ENCODE results near the gene IVNS1ABP.
"Not testable (repeated sequence)": the region's sequence is repeated elsewhere in the genome, so short reads cannot be mapped to it uniquely, and the experiment has no call there.

Gene IVNS1ABP

DNA sequence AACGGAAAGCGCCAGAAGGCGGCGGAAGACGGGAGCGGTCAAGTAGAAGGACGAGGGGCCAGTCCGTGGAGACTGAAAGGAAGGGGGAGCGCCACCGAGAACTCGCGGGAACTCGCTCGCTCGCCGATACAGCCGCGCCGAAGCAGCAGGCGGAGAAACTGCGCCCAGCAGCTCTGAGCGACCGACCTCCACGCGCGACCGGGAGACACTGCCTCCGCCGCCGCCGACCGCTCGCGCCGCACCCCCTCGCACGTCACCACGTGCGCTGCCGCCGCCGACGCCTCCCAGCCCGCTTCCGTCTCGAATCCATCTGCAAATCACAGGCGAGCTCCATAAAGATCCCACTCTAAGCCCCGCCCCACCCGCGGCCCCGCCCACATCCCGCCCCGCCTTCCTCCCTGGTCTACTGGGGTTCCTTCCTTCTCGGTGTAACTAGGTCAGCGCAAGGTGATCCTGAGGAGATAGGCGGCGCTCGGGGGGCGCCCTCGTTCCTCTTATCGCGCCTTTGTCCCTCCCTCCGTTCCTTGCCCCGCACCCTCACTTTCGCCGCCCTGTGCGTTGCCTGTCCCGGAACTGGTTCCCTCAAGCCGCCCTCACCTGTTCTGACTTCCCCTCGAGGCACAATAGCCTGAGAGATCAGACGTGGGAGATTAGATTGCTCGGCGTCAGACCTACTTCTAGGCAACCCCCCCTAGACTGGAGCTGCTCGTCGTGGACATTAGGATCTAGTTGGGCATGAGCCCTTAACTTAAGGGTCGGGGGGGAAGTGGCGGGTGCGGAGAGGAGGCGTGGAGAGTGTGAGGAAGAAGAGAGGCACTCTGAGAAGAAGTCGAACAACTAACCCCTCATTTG, at the start of gene IVNS1ABP:
Gene IVNS1ABP (minus strand): TSS at position 210 of the 852 bp plus-strand sequence. CDS start 7,750 bp downstream, outside the sequence.
- peak; percentile 94 for DNase-seq

DNA sequence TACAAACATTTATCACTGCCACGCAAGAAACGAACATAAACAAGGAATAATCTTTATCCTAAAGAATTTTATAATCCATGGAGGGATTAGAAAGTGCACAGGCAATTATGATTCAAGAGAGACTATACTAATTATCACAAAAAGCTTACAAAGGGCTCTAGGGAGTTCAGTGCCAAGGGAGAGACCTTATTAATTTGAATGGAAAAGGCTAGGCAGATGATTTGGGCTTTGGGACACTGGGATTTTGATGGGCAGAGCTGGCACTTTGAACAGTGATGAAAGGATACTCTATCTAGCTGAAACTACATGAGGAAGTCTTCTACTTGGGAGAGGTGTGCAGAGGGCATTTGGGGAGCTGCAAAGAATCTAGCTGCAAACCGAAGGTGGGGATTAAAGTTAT, 48.9 kb upstream of the IVNS1ABP start:
- no peak for DNase-seq

DNA sequence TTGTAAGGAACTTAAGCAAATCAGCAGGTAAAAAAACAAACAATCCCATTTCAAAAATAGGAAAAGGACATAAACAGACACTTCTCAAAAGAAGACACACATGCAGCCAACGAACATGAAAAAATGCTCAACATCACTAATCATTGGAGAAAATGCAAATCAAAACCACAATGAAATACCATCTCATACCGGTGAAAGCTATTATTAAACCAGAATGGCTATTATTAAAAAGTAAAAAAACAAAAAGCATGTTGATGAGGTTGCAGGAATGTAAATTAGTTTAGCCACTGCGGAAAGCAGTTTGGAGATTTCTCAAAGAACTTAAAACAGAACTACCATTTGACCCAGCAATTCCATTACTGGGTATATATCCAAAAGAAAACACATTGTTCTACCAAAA, 47.5 kb upstream of the IVNS1ABP start:
- DNase-seq: not testable (repeated sequence)

DNA sequence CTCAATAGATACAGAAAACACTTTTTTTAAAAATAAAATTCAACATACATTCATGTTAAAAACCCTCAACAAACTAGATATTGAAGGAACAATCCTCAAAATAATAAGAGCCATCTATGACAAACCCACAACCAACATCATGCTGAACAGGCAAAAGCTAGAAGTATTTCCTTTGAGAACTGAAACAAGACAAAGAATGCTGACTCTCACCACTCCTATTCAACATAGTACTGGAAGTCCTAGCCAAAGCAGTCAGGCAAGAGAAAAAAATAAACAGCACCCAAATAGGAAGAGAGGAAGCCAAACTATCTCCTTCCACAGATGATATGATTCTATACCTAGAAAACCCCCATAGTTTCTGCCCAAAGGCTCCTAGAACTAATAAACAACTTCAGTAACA, 46.2 kb upstream of the IVNS1ABP start:
- DNase-seq: no peak

DNA sequence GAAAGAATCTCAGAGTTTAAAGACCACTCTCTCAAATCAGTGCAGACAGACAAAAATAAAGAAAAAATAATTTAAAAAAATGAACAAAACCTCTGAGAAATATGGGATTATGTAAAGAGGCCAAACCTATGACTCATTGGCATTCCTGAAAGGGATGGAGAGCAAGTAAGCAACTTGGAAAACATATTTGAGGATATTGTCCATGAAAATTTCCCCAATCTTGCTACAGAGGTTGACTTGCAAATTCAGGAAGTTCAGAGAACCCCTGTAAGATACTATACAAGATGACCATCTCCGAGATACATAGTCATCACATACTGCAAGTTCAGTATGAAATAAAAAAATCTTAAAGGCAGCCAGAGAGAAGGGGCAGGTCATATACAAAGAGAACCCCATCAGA, 43.7 kb upstream of the IVNS1ABP start:
- no peak for DNase-seq

DNA sequence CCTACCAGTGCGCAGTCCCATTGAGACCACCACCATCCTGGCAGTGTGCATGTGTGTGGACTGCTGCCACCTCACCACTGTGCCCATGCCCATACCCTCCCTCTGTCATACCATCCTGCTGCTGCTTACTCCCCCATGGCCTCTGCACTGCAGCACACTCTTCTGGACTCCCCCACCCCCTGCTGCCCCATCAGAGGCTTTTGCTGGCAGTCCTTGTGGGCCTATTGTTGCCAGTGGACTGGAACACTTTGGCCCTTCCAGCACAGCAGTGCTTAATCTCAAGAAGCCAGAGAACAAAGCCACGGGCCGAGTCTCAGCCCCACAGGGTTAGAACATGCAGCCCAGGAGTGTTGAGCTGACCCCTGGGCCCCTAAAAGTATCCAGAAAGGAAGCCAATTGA, 41.9 kb upstream of the IVNS1ABP start:
- DNase-seq: no peak

DNA sequence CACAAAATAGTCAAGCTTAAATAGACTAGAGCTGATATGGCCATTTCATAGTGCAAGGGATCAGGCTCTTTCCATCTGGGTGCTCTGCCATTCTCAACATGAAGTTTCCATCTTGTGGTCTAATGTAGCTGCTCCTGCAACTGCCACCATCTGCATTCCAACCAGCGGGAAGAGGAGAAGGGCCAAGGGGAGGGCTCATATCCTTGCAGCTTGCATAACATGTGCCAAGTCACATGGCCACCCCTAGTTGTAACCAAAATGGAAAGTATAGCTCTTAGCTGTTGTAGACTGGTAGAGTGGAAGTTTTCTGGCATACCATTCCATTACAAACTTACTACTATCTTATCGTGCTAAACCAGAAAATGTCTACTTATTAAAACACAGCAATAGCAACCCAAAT, 38.9 kb upstream of the IVNS1ABP start:
- no peak for DNase-seq

DNA sequence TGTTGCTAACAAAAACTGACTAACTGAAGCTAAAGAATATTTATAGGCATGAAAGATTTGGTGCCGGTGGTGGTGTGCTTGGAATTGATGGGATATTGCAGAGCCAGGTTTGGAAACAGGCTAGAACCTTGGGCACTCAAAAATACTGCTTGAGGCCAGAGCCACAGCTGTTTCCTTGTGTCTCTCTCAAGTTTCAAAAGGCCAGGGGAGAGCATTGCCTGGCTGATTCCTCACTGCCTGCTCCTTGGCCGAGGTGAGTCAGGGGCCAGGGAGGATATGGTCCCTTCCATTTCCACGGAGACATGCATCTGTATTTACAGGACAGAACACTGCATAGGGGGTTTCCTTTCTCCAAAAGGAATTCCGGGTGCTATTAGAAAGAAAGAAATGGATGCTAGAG, 36.1 kb upstream of the IVNS1ABP start:
- no peak for DNase-seq

DNA sequence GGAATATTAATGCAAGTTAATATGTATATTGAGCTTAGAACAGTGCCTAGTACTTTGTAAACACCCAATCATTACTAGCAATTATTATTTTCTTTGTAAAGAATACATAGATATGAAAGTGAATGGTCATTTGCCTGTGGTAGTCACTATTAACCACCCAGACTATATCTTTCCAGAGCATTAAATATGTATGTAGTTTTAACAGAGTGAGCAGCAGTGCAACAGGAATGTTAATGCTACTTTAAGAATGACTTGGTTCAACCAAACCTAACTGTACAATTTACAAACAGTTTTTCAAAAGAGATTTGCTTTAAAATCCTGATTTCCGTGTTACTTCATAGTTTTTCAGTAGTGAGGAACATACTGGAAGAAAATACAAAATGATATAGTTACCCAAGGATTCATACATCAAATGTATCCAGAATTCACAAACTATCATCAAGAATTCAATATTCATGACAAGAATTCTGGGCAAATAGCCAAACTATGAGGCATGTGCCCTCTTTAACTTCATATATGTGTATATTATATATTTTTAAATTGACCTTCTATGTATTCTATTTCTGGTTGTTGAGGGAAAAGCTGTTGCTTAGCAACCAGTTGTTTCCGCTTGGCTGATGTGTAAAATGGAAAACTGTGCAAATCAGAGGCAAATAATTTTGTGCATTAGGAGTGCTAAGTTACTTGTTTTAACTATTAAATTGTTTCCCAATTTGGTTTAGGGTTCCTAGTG, 34.9 kb upstream of the IVNS1ABP start:
- DNase-seq: no peak

DNA sequence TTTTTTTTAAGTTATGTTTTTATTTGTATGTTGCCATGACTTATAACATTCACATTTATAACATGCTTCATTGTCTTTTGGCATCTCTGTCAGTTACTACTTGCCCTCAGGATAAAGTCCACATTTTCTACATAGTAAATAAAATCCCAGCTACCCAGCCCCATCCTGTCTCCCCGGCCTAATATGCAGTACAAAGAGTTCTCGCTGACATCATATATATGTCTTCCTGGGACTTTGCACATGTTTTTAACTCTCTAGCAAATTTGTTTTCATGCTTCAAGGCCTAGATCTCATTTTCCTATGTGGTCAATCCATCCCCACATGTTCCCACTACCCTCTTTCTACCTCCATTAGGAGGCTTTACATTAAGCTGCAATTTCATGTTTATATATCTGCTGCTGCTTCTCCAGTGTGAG, 33.0 kb upstream of the IVNS1ABP start:
- no peak for DNase-seq

DNA sequence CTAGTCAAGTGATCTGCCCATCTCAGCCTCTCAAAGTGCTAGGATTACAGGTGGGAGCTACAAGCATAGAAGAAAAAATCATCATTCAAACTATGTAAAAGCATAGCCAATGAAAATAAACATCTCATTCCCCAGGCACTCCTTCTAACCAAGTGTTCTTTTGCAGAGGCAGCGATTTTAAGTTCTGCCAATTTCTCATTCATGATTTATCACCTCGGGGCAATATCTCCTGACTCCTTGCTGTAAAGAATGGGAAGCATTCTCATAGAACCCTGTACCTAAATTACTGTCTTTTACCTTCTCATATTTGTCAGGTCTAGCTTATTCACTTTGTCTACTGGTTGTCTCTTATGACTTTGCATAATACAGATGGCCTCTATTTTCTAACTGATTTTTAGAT, 32.5 kb upstream of the IVNS1ABP start:
- no peak for DNase-seq

DNA sequence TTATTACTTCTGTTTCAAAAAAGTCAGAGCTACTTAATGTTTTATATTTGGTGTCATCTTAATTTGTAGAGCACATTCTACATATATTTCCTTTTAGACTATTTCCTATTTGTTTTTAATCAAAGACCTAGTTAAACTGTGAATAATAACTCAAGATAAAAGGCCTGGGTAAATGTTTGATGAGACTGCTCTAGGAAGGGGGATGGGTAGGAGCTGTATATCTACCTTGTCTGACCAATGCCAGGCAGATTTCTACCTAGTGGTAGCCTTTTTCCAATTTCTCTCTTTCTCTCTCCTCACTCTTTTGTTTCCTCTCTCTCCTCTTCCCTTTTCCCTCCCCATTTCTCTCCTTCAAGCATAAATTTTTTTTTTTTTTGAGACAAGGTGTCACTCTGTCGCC, 31.9 kb upstream of the IVNS1ABP start:
- DNase-seq: no peak

DNA sequence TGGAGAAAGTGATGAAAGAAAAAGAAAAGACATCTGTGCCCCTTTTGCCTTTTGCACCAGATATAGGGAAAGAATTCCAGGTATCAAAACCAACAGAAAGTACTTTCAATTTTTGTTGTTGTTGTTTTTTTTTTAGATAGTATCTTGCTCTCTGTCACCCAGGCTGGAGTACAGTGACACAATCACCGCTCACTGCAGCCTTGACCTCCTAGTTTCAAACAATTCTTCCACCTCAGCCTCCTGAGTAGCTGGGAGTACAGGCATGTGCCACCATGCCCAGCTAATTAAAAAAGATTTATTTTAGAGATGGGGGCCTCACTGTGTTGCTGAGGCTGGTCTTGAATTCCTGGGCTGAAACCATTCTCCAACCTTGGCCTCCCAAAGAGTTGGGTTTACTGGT, 31.3 kb upstream of the IVNS1ABP start:
- no peak for DNase-seq

DNA sequence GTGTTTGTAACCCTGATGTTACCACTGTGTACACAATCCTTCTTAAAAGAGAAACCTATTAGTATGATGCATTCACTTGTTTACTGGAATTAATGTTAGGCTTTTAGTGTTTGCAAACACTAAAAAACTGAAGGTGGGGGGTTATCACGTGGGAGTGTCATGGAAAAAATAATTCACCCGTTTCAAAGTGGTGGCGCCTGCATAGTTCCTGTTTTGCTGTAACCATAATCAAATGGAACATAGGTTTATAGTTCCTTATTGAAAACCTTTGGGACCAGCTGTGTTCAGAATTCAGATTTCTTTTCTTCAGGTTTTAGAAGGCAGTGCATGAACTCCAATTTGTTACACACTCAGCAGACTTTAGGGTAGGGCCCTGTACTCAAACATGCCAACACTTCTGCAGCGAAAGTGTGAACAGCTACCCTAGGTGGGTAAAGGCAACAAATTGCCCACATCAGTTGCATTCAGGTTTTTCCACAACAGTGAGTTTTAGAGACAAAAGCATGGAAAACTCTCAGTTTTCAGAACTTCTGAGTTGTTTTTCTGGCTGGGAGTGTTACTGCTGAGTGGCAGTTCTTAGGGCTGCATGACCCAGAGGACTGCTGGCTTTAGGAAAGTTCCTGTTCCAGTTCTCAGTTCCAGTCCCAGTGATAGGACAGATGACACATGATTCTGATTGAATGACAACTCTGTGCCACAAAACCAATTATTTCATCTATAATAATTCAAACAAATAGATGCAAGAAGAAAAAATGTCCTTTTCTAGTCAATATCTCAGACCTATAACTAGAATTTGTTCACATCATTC, 29.1 kb upstream of the IVNS1ABP start:
- DNase-seq: peak; percentile 32

DNA sequence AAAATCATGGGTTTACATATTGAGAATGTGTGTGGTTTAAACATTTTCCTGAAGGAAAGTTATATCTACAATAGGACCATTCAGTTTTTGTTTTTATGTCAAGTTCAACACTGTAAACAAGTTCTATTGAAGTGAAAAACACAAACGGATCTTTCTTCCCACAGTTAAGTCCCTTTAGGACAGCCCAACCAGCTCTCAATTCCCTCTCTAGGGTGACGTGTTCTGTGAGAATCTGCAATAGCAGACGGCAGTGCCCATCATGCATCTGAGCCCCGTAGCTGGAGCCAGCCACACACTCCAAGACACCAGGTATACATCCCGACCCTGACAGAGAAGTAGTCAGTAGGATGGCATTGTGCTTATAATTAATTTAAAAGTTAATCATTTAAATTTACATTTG, 26.3 kb upstream of the IVNS1ABP start:
- no peak for DNase-seq

DNA sequence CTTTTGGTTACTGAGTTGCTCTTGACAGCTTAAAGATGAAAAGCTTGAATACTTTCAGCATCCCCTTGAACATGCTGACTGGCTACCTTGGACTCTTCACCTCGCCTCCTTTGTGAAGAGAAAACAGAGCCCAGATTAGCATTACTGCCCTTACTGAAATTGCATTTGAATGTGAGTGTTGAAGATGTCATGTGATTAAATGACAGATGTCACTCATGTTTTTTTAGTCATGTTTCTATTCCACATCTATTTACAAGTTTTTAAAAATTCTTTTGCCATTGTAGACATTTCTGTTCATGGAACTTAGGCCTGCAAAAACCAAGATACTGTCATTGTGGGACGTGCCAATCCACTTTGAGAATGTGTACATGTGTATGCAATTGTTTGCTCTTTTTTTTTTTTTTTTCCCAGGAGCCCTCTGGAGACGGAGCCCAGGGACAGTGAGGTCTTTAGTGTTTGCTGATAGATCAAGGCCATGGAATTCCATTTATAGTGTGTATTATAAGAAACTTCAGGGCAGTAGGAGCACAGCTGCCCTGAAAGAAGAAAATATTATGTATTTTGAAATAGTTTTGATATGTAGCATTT, 25.7 kb upstream of the IVNS1ABP start:
- no peak for DNase-seq

DNA sequence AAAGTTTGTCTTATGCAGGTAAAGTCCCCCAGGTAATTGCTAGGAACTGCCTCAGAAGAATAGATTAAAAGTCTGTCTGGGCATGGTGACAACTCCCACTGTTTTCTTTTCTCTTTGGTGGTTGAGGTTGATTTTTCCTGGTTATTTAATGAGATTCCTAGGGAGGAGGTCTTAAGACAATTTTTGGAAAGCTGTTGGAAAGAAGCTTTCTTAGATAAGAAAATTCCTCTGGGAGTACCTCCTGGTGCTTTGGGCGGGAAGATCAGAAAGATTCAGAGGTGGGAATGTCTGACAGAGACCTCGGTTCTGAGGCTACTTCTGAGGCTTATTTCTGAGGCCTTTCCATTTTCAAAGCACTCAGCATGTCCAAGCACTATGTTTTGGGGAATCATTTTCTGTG, 25.0 kb upstream of the IVNS1ABP start:
- no peak for DNase-seq

DNA sequence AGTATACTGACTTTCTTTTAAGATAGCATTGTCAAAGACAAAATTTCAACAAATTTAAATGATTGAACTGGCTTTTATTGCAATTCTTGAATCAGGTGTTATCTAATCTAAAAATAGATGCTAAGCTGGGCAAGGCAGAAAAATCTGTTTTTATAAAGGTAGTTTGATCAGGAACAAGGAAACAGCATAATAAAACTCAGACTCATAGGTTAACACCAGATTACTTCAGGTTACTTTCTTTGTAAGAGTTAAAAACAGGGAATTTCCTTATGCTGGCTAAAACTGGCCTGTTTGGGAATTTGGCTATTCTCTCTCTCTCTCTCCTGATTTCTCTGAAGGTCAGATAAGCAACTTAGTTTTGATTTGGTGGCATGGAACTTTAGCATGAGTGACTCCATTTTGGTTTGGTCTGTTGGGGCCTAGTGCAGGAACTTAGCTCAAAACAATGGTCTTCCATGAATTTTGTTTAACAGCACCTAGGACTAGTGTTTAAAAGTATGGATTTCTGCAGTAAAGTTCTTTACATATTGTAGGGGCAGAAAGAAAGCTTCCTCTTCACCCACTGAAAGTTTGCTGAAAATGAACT, 24.2 kb upstream of the IVNS1ABP start:
- no peak for DNase-seq

DNA sequence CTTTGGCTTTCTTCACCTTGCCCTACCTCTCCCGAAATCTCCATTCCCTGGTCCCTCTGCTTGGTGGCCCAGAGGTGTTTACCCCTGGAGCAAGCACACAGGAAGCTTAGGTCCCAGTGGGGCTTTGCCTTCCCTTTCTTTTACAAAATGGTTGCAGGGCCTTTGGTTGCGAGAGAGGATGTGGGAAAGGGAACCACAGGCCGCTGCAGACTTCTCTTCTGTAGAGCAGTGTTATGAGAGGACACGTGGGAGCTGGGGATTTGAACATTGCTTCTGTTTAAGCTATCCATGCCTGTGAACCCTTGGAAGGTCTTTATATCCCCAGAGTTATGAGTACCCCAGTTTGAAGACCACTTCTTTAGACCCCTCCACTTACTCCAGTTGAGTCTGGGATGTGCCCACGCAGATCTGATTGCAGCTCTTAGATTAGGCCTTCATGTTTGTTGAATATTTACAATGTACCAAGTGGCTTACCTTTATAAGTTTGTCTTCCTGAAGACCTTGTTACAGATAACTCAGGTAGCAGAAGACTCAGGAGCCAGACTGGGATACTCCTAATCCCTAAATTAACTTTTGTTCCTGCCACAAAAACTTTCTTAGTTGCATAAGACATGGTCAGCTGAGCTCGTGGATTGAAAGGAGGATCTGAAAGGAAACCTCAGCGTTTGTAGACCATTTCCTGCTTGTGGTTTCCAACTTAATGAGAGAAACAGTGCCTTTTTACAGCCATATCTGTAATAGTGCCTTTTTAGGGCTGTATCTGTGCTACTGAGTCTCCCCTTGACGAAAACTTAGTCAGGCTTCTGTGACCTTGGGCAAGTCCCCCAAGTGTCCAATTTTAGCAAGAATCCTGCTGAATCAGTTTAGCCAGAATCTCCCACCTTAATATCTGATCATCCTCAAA, 21.9 kb upstream of the IVNS1ABP start:
- DNase-seq: peak; percentile 76

DNA sequence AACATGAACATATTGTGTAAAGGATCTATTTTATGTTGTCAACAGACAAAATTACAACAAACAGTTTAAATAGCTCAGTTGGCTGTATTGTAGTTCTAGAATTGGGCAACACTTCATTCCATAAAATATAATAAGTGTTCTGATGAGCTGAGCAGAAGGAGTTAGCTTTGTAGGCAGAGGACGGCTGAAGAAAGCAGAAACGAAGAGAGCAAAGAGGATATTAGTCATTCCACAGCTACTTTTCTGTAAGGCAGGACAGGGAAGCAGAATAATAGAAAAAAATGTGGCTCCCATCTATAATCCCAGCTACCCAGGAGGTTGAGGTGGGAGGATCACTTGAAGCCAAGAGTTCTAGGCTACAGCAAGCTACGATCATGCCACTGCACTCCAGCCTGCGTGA, 20.2 kb upstream of the IVNS1ABP start:
- no peak for DNase-seq

DNA sequence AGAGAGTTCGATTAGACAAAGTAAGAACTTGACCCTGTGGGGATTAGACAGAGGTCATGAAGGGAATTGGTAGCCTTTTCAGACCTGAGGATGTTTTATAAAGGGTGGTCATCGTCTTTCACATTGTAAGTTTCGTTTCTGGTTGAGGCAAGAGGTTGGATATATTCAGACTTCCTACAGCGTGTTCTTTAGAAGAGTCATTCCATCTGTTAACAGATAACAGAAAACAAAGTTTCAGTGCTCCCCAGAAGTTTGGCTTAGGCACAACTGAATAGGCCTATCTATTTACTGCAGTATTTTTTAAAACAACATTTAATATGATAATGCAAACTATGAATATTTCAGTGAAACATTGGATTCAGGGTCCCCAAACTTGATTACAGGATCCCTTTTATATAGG, 17.1 kb upstream of the IVNS1ABP start:
- no peak for DNase-seq

DNA sequence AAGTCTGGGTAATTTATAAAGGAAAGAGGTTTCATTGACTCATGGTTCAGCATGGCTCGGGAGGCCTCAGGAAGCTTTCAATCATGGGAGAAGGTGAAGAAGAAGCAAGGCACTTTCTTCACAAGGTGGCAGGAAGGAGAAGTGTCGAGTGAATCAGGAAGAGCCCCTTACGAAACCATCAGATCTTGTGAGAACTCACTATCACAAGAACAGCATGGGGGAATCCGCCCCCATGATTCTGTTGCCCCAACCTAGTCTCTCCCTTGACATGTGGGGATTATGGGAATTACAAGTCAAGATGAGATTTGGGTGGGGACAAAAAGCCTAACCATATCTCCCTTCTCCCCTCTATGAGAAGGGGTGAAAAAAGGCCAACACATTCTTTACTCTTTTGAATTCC, 11.2 kb upstream of the IVNS1ABP start:
- peak; percentile 8 for DNase-seq
